OCI-LY3 (cell line): Measurements from ENCODE around the gene TLDC2.

ENCODE experiments used
- EZH2phosphoT487 ChIP-seq: fragments of 200-600 bp; shearing (Covaris generic); IDR thresholded peaks from 2 replicates; pipeline ENCODE4 v1.6.1; 2018; ENCODE audit warnings: antibody characterized with exemption, mixed run types, low read depth
- TF ChIP-seq, protein P1 (sequence below): fragments of 200-600, 300-600 bp; sonication (generic); IDR thresholded peaks from 2 replicates; pipeline ENCODE4 v1.5.1; 2014; ENCODE audit warnings: antibody characterized with exemption, low read length, low read depth

- TF ChIP-seq, protein P1, sequence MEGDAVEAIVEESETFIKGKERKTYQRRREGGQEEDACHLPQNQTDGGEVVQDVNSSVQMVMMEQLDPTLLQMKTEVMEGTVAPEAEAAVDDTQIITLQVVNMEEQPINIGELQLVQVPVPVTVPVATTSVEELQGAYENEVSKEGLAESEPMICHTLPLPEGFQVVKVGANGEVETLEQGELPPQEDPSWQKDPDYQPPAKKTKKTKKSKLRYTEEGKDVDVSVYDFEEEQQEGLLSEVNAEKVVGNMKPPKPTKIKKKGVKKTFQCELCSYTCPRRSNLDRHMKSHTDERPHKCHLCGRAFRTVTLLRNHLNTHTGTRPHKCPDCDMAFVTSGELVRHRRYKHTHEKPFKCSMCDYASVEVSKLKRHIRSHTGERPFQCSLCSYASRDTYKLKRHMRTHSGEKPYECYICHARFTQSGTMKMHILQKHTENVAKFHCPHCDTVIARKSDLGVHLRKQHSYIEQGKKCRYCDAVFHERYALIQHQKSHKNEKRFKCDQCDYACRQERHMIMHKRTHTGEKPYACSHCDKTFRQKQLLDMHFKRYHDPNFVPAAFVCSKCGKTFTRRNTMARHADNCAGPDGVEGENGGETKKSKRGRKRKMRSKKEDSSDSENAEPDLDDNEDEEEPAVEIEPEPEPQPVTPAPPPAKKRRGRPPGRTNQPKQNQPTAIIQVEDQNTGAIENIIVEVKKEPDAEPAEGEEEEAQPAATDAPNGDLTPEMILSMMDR, result no peak
- TF ChIP-seq EZH2phosphoT487, result no peak
Observed at GRCh38 chr20:36929290-36929689, 53.4 kb downstream of the TLDC2 start.
